ENCODE data around the gene NF1. TPM values are rescaled to one million over a fixed set of nuclear protein-coding genes. Genes with fewer than 3 reads are reported as not detected.
"Not testable (repeated sequence)": the region's sequence is repeated elsewhere in the genome, so short reads cannot be mapped to it uniquely, and the experiment has no call there.

The NF1 gene
- total RNA-seq, 1 donor from 2014 or later, result 33.2 TPM

GRCh38 chr17:31085563-31085962, 9.2 kb upstream of the NF1 start:
- no peaks in the 10 kb centered on the region for H3K36me3 ChIP-seq (ENCODE audit: control insufficient read depth, insufficient read depth, low read length)
- TF ChIP-seq CTCF (IDR thresholded peaks at IDR 0.05; ENCODE audit: insufficient read depth, low read length, severe bottlenecking), result no peak
- FAIRE-seq (no peak), DNase-seq (ENCODE audit: low read depth) (peak; percentile 66)
- no peaks in the 10 kb centered on the region for H3K27me3 ChIP-seq (ENCODE audit: control insufficient read depth, insufficient read depth, low read length)
- no peak overlapping the region for H3K4me3 ChIP-seq (ENCODE audit: low read depth, low read length)

GRCh38 chr17:31089471-31089870, 5.3 kb upstream of the NF1 start:
- Histone ChIP-seq H3K4me3 (ENCODE audit: low read depth, low read length) (no peak overlapping the region), H3K36me3 (ENCODE audit: control insufficient read depth, insufficient read depth, low read length) (no peaks in the 10 kb centered on the region), H3K27me3 (ENCODE audit: control insufficient read depth, insufficient read depth, low read length) (no peaks in the 10 kb centered on the region)
- no peak for TF ChIP-seq CTCF (IDR thresholded peaks at IDR 0.05; ENCODE audit: insufficient read depth, low read length, severe bottlenecking)
- no peak for FAIRE-seq
- peak; percentile 29 for DNase-seq (ENCODE audit: low read depth)

- not testable (repeated sequence) for DNase-seq (ENCODE audit: low read depth); H3K4me3 ChIP-seq (ENCODE audit: low read depth, low read length); H3K27me3 ChIP-seq (ENCODE audit: control insufficient read depth, insufficient read depth, low read length); FAIRE-seq; H3K36me3 ChIP-seq (ENCODE audit: control insufficient read depth, insufficient read depth, low read length)
Observed at GRCh38 chr17:31090650-31091049, 4.1 kb upstream of the NF1 start.

- H3K36me3 ChIP-seq (ENCODE audit: control insufficient read depth, insufficient read depth, low read length), result no peaks in the 10 kb centered on the region
- no peak for DNase-seq (ENCODE audit: low read depth)
- TF ChIP-seq CTCF (IDR thresholded peaks at IDR 0.05; ENCODE audit: insufficient read depth, low read length, severe bottlenecking), result no peak
- H3K4me3 ChIP-seq (ENCODE audit: low read depth, low read length), result no peak overlapping the region
- no peak for FAIRE-seq
- H3K27me3 ChIP-seq (ENCODE audit: control insufficient read depth, insufficient read depth, low read length), result no peaks in the 10 kb centered on the region
Observed at GRCh38 chr17:31092475-31093064, 2.2 kb upstream of the NF1 start.

- DNase-seq (ENCODE audit: low read depth) (no peak), FAIRE-seq (no peak)
- H3K4me3 ChIP-seq (ENCODE audit: low read depth, low read length), result peak overlapping the region; percentile 97
- TF ChIP-seq CTCF (IDR thresholded peaks at IDR 0.05; ENCODE audit: insufficient read depth, low read length, severe bottlenecking), result no peak
- H3K27me3 ChIP-seq (ENCODE audit: control insufficient read depth, insufficient read depth, low read length), result no peaks in the 10 kb centered on the region
- no peaks in the 10 kb centered on the region for H3K36me3 ChIP-seq (ENCODE audit: control insufficient read depth, insufficient read depth, low read length)
Observed at GRCh38 chr17:31093866-31094599, 744 bp upstream of the NF1 start.

- FAIRE-seq (no peak), DNase-seq (ENCODE audit: low read depth) (peak; percentile 29)
- H3K36me3 ChIP-seq (ENCODE audit: control insufficient read depth, insufficient read depth, low read length), result no peaks in the 10 kb centered on the region
- H3K27me3 ChIP-seq (ENCODE audit: control insufficient read depth, insufficient read depth, low read length), result no peaks in the 10 kb centered on the region
- H3K4me3 ChIP-seq (ENCODE audit: low read depth, low read length), result peak overlapping the region; percentile 97
- no peak for TF ChIP-seq CTCF (IDR thresholded peaks at IDR 0.05; ENCODE audit: insufficient read depth, low read length, severe bottlenecking)
Observed at GRCh38 chr17:31095236-31096105, 694 bp downstream of the NF1 start.

Measured in bronchial epithelial cell (primary cell).